ENCODE data around the gene IRX6.

DNA sequence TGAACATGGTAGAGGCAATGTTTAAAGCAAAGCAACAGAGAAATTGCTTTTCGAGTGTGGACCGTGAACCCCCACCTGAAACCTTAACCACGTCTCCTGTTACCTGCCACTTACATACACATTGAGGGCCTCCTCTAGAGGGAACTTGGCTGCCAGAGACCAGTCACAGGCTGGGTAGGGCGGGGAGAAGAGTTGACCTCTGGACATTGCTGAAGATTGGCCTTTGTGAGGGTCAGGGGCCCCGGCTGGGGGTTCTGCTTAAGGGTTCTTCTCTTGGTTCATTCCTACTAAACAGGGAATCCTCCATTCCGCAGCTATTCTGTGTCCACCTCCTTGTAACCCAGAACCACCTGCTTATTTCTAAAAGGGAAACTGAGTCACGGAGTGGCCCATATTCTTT, 53.8 kb downstream of the IRX6 start:
- TF ChIP-seq, protein P1, sequence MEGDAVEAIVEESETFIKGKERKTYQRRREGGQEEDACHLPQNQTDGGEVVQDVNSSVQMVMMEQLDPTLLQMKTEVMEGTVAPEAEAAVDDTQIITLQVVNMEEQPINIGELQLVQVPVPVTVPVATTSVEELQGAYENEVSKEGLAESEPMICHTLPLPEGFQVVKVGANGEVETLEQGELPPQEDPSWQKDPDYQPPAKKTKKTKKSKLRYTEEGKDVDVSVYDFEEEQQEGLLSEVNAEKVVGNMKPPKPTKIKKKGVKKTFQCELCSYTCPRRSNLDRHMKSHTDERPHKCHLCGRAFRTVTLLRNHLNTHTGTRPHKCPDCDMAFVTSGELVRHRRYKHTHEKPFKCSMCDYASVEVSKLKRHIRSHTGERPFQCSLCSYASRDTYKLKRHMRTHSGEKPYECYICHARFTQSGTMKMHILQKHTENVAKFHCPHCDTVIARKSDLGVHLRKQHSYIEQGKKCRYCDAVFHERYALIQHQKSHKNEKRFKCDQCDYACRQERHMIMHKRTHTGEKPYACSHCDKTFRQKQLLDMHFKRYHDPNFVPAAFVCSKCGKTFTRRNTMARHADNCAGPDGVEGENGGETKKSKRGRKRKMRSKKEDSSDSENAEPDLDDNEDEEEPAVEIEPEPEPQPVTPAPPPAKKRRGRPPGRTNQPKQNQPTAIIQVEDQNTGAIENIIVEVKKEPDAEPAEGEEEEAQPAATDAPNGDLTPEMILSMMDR (IDR thresholded peaks at IDR 0.05), result no peak
- TF ChIP-seq POLR2A (IDR thresholded peaks at IDR 0.05), result no peak

Data from testis (tissue), 2 donors.